ENCODE data around the gene PSMD6.

PSMD6 gene

GRCh38 chr3:63967675-63968611 lies 55.4 kb downstream of the PSMD6 start:
- Histone ChIP-seq H4K20me1 (ENCODE audit: insufficient read depth, low read length) (peaks cover 44% of the 10 kb centered on the region), H3K27me3 (ENCODE audit: low read depth, low read length) (no peaks in the 10 kb centered on the region), H3K9ac (ENCODE audit: low read length) (no peak overlapping the region), H3K36me3 (replicated peaks; ENCODE audit: low read depth, low read length) (peaks cover 1% of the 10 kb centered on the region), H3K27ac (ENCODE audit: low read length) (no peak overlapping the region), H3K9me3 (ENCODE audit: insufficient read depth, low read length) (no peaks in the 10 kb centered on the region), H2AFZ (ENCODE audit: low read depth, low read length) (no peak overlapping the region), H3K4me3 (ENCODE audit: low read length) (no peak overlapping the region), H3K79me2 (ENCODE audit: low read length) (peaks cover 34% of the 10 kb centered on the region; the same call in 1 of the 2 replicates), H3K4me2 (ENCODE audit: low read length) (peak overlapping the region; percentile 58), H3K4me1 (ENCODE audit: low read length) (peaks cover 36% of the 10 kb centered on the region)
- TF ChIP-seq EZH2phosphoT487 (IDR thresholded peaks at IDR 0.05; ENCODE audit: low read depth) (no peak), CTCF (IDR thresholded peaks at IDR 0.05; ENCODE audit: low read depth, low read length) (no peak)

- H3K4me3 ChIP-seq (ENCODE audit: low read length) = no peak overlapping the region
- peaks cover 30% of the 10 kb centered on the region; the same call in 1 of the 2 replicates for H3K79me2 ChIP-seq (ENCODE audit: low read length)
Measured at GRCh38 chr3:63966871-63967270, 56.4 kb downstream of the PSMD6 start.

GRCh38 chr3:63966007-63966406 lies 57.3 kb downstream of the PSMD6 start:
- peaks cover 35% of the 10 kb centered on the region for H4K20me1 ChIP-seq (ENCODE audit: insufficient read depth, low read length)
- H3K4me2 ChIP-seq (ENCODE audit: low read length) = no peak overlapping the region
- TF ChIP-seq CTCF (IDR thresholded peaks at IDR 0.05; ENCODE audit: low read depth, low read length) (no peak), EZH2phosphoT487 (IDR thresholded peaks at IDR 0.05; ENCODE audit: low read depth) (no peak)
- H3K36me3 ChIP-seq (replicated peaks; ENCODE audit: low read depth, low read length) = no peaks in the 10 kb centered on the region
- H2AFZ ChIP-seq (ENCODE audit: low read depth, low read length) = no peak overlapping the region
- no peak overlapping the region for H3K9ac ChIP-seq (ENCODE audit: low read length)
- no peak overlapping the region for H3K4me3 ChIP-seq (ENCODE audit: low read length)
- H3K79me2 ChIP-seq (ENCODE audit: low read length) = peaks cover 23% of the 10 kb centered on the region; the same call in 1 of the 2 replicates
- H3K4me1 ChIP-seq (ENCODE audit: low read length) = peaks cover 31% of the 10 kb centered on the region
- H3K9me3 ChIP-seq (ENCODE audit: insufficient read depth, low read length) = no peaks in the 10 kb centered on the region
- H3K27me3 ChIP-seq (ENCODE audit: low read depth, low read length) = no peaks in the 10 kb centered on the region
- H3K27ac ChIP-seq (ENCODE audit: low read length) = no peak overlapping the region

More at GRCh38 chr3:63966871-63967270, 56.4 kb downstream of the PSMD6 start:
- no peak overlapping the region for H2AFZ ChIP-seq (ENCODE audit: low read depth, low read length)
- peaks cover 39% of the 10 kb centered on the region for H4K20me1 ChIP-seq (ENCODE audit: insufficient read depth, low read length)
- H3K4me1 ChIP-seq (ENCODE audit: low read length) = peaks cover 36% of the 10 kb centered on the region
- no peak overlapping the region for H3K27ac ChIP-seq (ENCODE audit: low read length)
- H3K4me2 ChIP-seq (ENCODE audit: low read length) = no peak overlapping the region
- TF ChIP-seq CTCF (IDR thresholded peaks at IDR 0.05; ENCODE audit: low read depth, low read length) (no peak), EZH2phosphoT487 (IDR thresholded peaks at IDR 0.05; ENCODE audit: low read depth) (no peak)
- no peaks in the 10 kb centered on the region for H3K27me3 ChIP-seq (ENCODE audit: low read depth, low read length)
- no peaks in the 10 kb centered on the region for H3K36me3 ChIP-seq (replicated peaks; ENCODE audit: low read depth, low read length)
- H3K9ac ChIP-seq (ENCODE audit: low read length) = no peak overlapping the region
- no peaks in the 10 kb centered on the region for H3K9me3 ChIP-seq (ENCODE audit: insufficient read depth, low read length)

- H3K9me3 ChIP-seq (ENCODE audit: insufficient read depth, low read length) = no peaks in the 10 kb centered on the region
- peaks cover 14% of the 10 kb centered on the region; the same call in 1 of the 2 replicates for H3K79me2 ChIP-seq (ENCODE audit: low read length)
- TF ChIP-seq EZH2phosphoT487 (IDR thresholded peaks at IDR 0.05; ENCODE audit: low read depth) (no peak), CTCF (IDR thresholded peaks at IDR 0.05; ENCODE audit: low read depth, low read length) (no peak)
- peaks cover 32% of the 10 kb centered on the region for H4K20me1 ChIP-seq (ENCODE audit: insufficient read depth, low read length)
- no peak overlapping the region for H3K27ac ChIP-seq (ENCODE audit: low read length)
- H3K36me3 ChIP-seq (replicated peaks; ENCODE audit: low read depth, low read length) = no peaks in the 10 kb centered on the region
- H2AFZ ChIP-seq (ENCODE audit: low read depth, low read length) = no peak overlapping the region
- no peak overlapping the region for H3K4me3 ChIP-seq (ENCODE audit: low read length)
- H3K4me2 ChIP-seq (ENCODE audit: low read length) = no peak overlapping the region
- no peak overlapping the region for H3K9ac ChIP-seq (ENCODE audit: low read length)
- H3K4me1 ChIP-seq (ENCODE audit: low read length) = peaks cover 24% of the 10 kb centered on the region
- H3K27me3 ChIP-seq (ENCODE audit: low read depth, low read length) = no peaks in the 10 kb centered on the region
Measured at GRCh38 chr3:63964681-63965485, 58.4 kb downstream of the PSMD6 start.

All from OCI-LY3 (cell line).